ENCODE data around the gene TRIB2.

The TRIB2 gene

DNA sequence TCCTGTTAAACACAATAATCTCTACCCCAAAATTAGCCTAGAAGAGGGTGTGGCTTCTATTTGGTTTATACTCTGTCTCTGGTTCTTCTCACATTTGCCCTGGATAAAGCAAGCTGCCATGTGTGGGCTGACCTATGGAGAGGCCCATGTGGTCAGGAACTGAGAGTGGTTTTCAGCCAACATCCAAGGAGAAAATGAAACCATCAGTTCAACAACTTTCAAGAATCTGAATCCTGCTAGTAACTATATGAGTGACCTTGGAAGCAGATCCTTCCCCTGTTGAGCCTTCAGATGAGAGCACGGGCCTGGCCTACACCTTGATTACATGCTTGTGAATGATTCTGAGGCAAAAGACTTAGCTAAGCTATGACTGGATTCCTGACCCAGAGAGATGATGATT is 11.5 kb upstream of the TRIB2 start:
- TF ChIP-seq CTCF (IDR thresholded peaks at IDR 0.05; ENCODE audit: control extremely low read depth, extremely low read depth, low read depth, missing control alignments), result no peak
- POLR2A ChIA-PET, result no interaction called here
- CTCF ChIA-PET, result interaction anchor here (1.9 kb wide), 1 partner anchor 11 kb away, joined by 6 read pairs; the partner anchor contains the start of gene TRIB2
- DNase-seq (ENCODE audit: extremely low spot score), result no peak

DNA sequence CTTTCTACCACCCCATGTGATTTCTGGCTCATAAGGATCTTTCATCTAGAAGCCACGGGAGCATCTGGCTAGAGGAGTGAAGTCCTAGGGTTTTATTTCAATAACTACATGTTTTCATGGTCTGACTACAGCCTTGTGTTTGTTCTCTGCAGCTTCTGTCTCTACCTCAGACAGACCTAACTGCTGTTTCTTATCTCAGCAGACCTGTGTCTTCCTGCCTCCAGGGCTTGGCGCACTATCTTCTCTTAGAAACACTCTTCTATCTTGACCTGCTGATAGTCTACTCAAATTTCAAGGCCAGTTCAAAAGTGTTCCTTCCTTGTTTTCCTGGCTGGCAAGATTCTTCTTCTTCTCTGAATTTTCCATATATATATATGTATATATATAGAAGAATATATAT is 11.0 kb upstream of the TRIB2 start:
- POLR2A ChIA-PET, result no interaction called here
- TF ChIP-seq CTCF (IDR thresholded peaks at IDR 0.05; ENCODE audit: control extremely low read depth, extremely low read depth, low read depth, missing control alignments), result no peak
- DNase-seq (ENCODE audit: extremely low spot score), result no peak
- CTCF ChIA-PET, result interaction anchor here (1.9 kb wide), 1 partner anchor 11 kb away, joined by 6 read pairs; the partner anchor contains the start of gene TRIB2

GRCh38 chr2:12708508-12709206 is 8.1 kb upstream of the TRIB2 start:
- no peak for TF ChIP-seq CTCF (IDR thresholded peaks at IDR 0.05; ENCODE audit: control extremely low read depth, extremely low read depth, low read depth, missing control alignments)
- no peak for DNase-seq (ENCODE audit: extremely low spot score)
- ChIA-PET CTCF (interaction anchor here (1.9 kb wide), 1 partner anchor 8 kb away, joined by 7 read pairs; the partner anchor contains the start of gene TRIB2), POLR2A (no interaction called here)

DNA sequence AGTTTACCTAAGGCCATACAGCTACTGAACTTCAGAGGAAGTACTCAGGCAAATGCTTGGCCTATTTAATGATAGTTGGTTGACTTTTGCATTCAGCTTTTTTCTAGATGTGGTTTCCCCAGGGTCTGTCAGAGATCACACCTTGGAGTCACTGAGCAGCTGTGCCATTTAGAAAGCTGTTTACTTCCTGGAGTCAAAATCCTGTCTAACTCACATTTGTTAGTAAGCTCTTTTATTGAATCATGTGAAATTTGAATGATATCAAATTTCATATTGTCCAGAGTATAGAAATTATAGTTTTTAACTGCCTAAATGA is 7.6 kb upstream of the TRIB2 start:
- CTCF ChIA-PET, result no interaction called here
- POLR2A ChIA-PET, result no interaction called here
- TF ChIP-seq CTCF (IDR thresholded peaks at IDR 0.05; ENCODE audit: control extremely low read depth, extremely low read depth, low read depth, missing control alignments), result no peak

DNA sequence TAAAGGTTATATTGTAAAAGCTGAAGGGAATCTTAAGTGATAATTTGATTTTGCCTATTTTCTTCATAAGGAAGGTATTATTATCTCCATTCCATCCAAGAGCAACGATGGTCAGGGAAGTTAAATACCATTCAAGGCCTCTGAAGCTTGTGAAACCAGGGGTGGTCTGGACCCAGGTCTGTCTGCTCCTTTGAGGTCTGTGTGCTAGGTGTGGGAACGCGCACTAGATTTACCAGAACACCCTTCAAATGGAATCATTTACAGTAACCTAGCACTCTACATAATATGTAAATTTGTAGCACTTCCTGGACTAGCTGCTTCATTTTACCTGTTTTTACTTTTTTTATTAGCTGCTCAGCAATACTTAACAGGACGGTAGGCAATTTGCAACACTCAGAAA is 6.4 kb upstream of the TRIB2 start:
- no peak for DNase-seq (ENCODE audit: extremely low spot score)
- CTCF ChIA-PET, result interaction anchor here (1.0 kb wide), 1 partner anchor 26 kb away, joined by 3 read pairs; no protein-coding TSS in a partner anchor
- POLR2A ChIA-PET, result no interaction called here
- no peak for TF ChIP-seq CTCF (IDR thresholded peaks at IDR 0.05; ENCODE audit: control extremely low read depth, extremely low read depth, low read depth, missing control alignments)

More for the DNA sequence above, 7.6 kb upstream of the TRIB2 start:
- no peak for DNase-seq (ENCODE audit: extremely low spot score)

DNA sequence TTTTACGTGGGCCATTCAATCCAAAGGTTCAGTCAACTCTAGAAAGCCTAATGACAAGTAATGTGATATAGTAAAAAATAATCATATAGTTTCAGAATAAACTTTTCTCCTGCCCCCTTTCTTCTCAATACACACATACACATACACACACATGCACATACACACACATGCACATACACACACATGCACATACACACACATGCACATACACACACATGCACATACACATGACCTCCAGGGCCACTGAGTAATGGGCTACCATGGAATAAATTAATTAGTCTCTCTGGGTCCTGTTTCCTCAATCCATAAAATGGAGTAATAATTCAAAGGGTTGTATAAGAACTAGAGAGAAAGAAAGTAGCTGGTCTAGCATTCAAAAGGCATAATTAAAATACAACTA is 5.4 kb upstream of the TRIB2 start:
- DNase-seq (ENCODE audit: extremely low spot score), result no peak
- no peak for TF ChIP-seq CTCF (IDR thresholded peaks at IDR 0.05; ENCODE audit: control extremely low read depth, extremely low read depth, low read depth, missing control alignments)
- ChIA-PET POLR2A (no interaction called here), CTCF (no interaction called here)
